MM.1S (cell line): ENCODE results near the gene GPR32.

Source experiments
- DNase-seq: peaks from one replicate; pipeline ENCODE4 v3.0.0-alpha.2; 2015
- H2AFZ ChIP-seq: fragments of 300-600 bp; sonication (generic); 2 replicates; pipeline ENCODE4 v1.6.0; 2016; ENCODE audit warnings: antibody characterized with exemption, low read length
- H3F3A ChIP-seq: fragments of 300-600 bp; sonication (generic); 2 replicates; pipeline ENCODE4 v1.6.1; 2016; ENCODE audit warnings: mild to moderate bottlenecking, antibody characterized with exemption, low read length, moderate library complexity, mixed read lengths; ENCODE audit not compliant: insufficient read depth
- H3K27ac ChIP-seq: fragments of 300-600 bp; sonication (generic); 2 replicates; pipeline ENCODE4 v1.5.1; 2016; ENCODE audit warnings: mild to moderate bottlenecking, low read length
- H3K27me3 ChIP-seq: fragments of 300-600 bp; sonication (generic); replicated peaks from 2 replicates; pipeline ENCODE4 v1.6.0; 2016; ENCODE audit warnings: low read length; ENCODE audit not compliant: insufficient read depth
- H3K36me3 ChIP-seq: fragments of 300-600 bp; sonication (generic); replicated peaks from 2 replicates; pipeline ENCODE4 v1.6.1; 2016; ENCODE audit warnings: mild to moderate bottlenecking, low read length, mixed read lengths; ENCODE audit not compliant: insufficient read depth
- H3K4me1 ChIP-seq: fragments of 300-600 bp; sonication (generic); 2 replicates; pipeline ENCODE4 v1.6.1; 2016; ENCODE audit warnings: low read length, mixed read lengths
- H3K4me2 ChIP-seq: fragments of 300-600 bp; sonication (generic); 2 replicates; pipeline ENCODE4 v1.6.0; 2016; ENCODE audit warnings: low read depth, low read length
- H3K4me3 ChIP-seq: fragments of 300-600 bp; sonication (generic); 2 replicates; pipeline ENCODE4 v1.5.1; 2016; ENCODE audit warnings: low read length, mixed read lengths
- H3K79me2 ChIP-seq: fragments of 300-600 bp; sonication (generic); 2 replicates; pipeline ENCODE4 v1.6.1; 2016; ENCODE audit warnings: mixed run types, low read length, mixed read lengths
- H3K9ac ChIP-seq: fragments of 300-600 bp; sonication (generic); 2 replicates; pipeline ENCODE4 v1.6.1; 2016; ENCODE audit warnings: low read length, mixed read lengths
- H3K9me2 ChIP-seq: fragments of 300-600 bp; sonication (generic); replicated peaks from 2 replicates; pipeline ENCODE4 v1.6.1; 2016; ENCODE audit warnings: mild to moderate bottlenecking, low read length, mixed read lengths; ENCODE audit not compliant: insufficient read depth
- H3K9me3 ChIP-seq: fragments of 300-600 bp; sonication (generic); replicated peaks from 2 replicates; pipeline ENCODE4 v1.6.1; 2016; ENCODE audit warnings: mild to moderate bottlenecking, low read length, mixed read lengths; ENCODE audit not compliant: insufficient read depth
- H4K20me1 ChIP-seq: fragments of 300-600 bp; sonication (generic); 2 replicates; pipeline ENCODE4 v1.6.1; 2016; ENCODE audit warnings: mild to moderate bottlenecking, low read length, moderate library complexity, mixed read lengths; ENCODE audit not compliant: insufficient read depth
- EZH2 ChIP-seq: fragments of 300-600 bp; sonication (generic); optimal IDR thresholded peaks from 2 replicates; pipeline ENCODE3; 2017; ENCODE audit warnings: low read depth, mild to moderate bottlenecking, antibody characterized with exemption, low read length, mixed read lengths
- EZH2phosphoT487 ChIP-seq: fragments of 300-600 bp; sonication (generic); IDR thresholded peaks from 2 replicates; pipeline ENCODE4 v1.6.1; 2018; ENCODE audit warnings: antibody characterized with exemption, low read length
- TF ChIP-seq, protein P1 (sequence below): fragments of 300-600 bp; sonication (generic); IDR thresholded peaks from 2 replicates; pipeline ENCODE4 v1.5.1; 2016; ENCODE audit warnings: antibody characterized with exemption, low read length, mixed read lengths

GPR32 gene

GRCh38 chr19:50818859-50819472 lies 48.7 kb downstream of the GPR32 start:
- H3K9me2 ChIP-seq, result no peaks in the 10 kb centered on the region
- H3K4me2 ChIP-seq, result no peak overlapping the region
- H3K9me3 ChIP-seq, result no peaks in the 10 kb centered on the region
- no peak overlapping the region for H2AFZ ChIP-seq
- no peak for TF ChIP-seq EZH2phosphoT487
- TF ChIP-seq EZH2, result no peak
- TF ChIP-seq, protein P1, sequence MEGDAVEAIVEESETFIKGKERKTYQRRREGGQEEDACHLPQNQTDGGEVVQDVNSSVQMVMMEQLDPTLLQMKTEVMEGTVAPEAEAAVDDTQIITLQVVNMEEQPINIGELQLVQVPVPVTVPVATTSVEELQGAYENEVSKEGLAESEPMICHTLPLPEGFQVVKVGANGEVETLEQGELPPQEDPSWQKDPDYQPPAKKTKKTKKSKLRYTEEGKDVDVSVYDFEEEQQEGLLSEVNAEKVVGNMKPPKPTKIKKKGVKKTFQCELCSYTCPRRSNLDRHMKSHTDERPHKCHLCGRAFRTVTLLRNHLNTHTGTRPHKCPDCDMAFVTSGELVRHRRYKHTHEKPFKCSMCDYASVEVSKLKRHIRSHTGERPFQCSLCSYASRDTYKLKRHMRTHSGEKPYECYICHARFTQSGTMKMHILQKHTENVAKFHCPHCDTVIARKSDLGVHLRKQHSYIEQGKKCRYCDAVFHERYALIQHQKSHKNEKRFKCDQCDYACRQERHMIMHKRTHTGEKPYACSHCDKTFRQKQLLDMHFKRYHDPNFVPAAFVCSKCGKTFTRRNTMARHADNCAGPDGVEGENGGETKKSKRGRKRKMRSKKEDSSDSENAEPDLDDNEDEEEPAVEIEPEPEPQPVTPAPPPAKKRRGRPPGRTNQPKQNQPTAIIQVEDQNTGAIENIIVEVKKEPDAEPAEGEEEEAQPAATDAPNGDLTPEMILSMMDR, result no peak
- no peaks in the 10 kb centered on the region for H3F3A ChIP-seq
- no peaks in the 10 kb centered on the region for H3K36me3 ChIP-seq
- H3K9ac ChIP-seq, result no peak overlapping the region
- no peak for DNase-seq
- no peaks in the 10 kb centered on the region for H3K79me2 ChIP-seq
- peaks cover 90% of the 10 kb centered on the region for H3K27me3 ChIP-seq
- no peaks in the 10 kb centered on the region for H3K4me1 ChIP-seq
- no peak overlapping the region for H3K4me3 ChIP-seq
- no peaks in the 10 kb centered on the region for H4K20me1 ChIP-seq
- no peak overlapping the region for H3K27ac ChIP-seq

DNA sequence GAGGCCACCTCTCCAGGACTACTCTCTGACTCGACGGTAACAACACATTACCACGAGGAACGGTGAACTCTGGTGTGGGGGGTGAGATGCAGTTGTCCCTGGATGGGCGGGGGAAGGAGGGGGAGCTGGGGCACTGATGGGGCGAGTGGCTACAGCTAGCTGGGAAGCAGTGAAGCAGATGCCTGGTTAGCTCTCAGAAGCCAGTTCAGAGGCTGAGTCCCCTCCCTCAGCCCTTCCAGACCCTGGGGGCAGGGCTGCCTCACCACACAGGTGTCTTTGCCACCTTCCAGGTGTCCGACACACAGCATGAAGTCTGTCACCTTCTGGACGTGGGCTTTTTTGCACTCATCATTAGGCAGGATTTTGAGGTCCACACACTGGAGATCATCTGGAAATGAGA lies 49.4 kb downstream of the GPR32 start:
- Histone ChIP-seq H3K4me1 (no peaks in the 10 kb centered on the region), H3K27ac (no peak overlapping the region), H3K79me2 (no peaks in the 10 kb centered on the region), H3K9me3 (no peaks in the 10 kb centered on the region), H3K9ac (no peak overlapping the region), H3F3A (no peaks in the 10 kb centered on the region), H3K4me3 (no peak overlapping the region), H3K36me3 (no peaks in the 10 kb centered on the region), H3K9me2 (no peaks in the 10 kb centered on the region), H4K20me1 (no peaks in the 10 kb centered on the region), H3K4me2 (no peak overlapping the region), H3K27me3 (peaks cover 92% of the 10 kb centered on the region), H2AFZ (no peak overlapping the region)
- DNase-seq, result no peak
- TF ChIP-seq EZH2 (no peak), EZH2phosphoT487 (no peak)
- TF ChIP-seq, protein P1, result no peak

- Histone ChIP-seq H3K4me2 (no peak overlapping the region), H3K27me3 (peaks cover 92% of the 10 kb centered on the region)
These were observed 49.8 kb downstream of the GPR32 start for GRCh38 chr19:50820086-50820485.

More at GRCh38 chr19:50820086-50820485, 49.8 kb downstream of the GPR32 start:
- Histone ChIP-seq H3K9ac (no peak overlapping the region), H3F3A (no peaks in the 10 kb centered on the region), H2AFZ (no peak overlapping the region), H3K4me1 (no peaks in the 10 kb centered on the region), H3K79me2 (no peaks in the 10 kb centered on the region), H3K9me2 (no peaks in the 10 kb centered on the region), H3K9me3 (no peaks in the 10 kb centered on the region), H4K20me1 (no peaks in the 10 kb centered on the region), H3K4me3 (no peak overlapping the region), H3K36me3 (no peaks in the 10 kb centered on the region), H3K27ac (no peak overlapping the region)
- no peak for DNase-seq
- TF ChIP-seq, protein P1, result no peak
- TF ChIP-seq EZH2phosphoT487, result no peak
- no peak for TF ChIP-seq EZH2
